HepG2 (cell line): Measurements from ENCODE around the gene ADAM10.

ENCODE experiments used
- CTCF ChIP-seq: sonication (generic); formaldehyde crosslinking; IDR thresholded peaks from 2 replicates; pipeline ENCODE4 v1.5.0; 2020; ENCODE audit warnings: mild to moderate bottlenecking, missing genetic modification reagents, moderate library complexity
- HMG20B ChIP-seq: conservative IDR thresholded peaks from 2 replicates; pipeline ENCODE4 v1.6.1; 2016; ENCODE audit warnings: missing genetic modification reagents, missing compliant biosample characterization
- MZF1 ChIP-seq: sonication (generic); formaldehyde crosslinking; IDR thresholded peaks from 2 replicates; pipeline ENCODE4 v1.8.1; 2023; ENCODE audit warnings: mild to moderate bottlenecking, missing genetic modification reagents, borderline replicate concordance

DNA sequence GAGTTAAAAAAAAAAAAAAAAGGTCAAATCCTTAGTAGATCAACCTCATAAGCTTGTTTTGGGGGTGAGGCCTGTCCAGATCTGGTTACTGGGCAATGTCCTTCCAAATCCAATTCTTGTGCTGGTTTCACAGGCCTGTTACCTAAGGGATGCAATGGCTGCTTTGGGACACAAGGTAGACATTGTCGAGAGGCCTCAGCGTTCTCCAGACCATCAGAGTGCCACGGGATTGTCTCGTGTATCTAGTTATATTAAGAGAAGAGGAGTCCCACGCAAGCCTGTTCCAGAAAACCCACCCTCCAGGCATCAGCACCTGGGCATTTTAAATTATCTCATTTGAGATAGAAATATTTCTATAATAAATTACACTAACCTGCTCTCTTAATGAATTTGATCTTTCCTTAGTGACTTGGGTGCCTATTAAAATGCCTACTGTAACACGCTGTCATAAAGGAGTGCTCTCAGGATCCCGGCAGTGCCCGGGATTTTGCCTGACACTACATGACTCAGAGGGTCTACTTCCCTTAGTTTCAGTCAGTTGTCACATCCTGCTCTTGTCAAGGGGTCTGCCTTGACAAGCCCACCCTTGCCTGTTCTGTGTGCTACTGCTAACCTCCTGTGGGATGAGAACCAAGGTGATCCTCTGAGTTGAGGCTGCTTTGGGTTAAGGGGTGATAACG lies 201.7 kb downstream of the ADAM10 start:
- TF ChIP-seq HMG20B (CRISPR knock-in tag) (no peak), CTCF (CRISPR knock-in tag) (no peak), MZF1 (CRISPR knock-in tag) (no peak)
